Superior temporal gyrus (tissue), 1 donor: ENCODE data around the gene HOXC4.
"Not testable (repeated sequence)": the region's sequence is repeated elsewhere in the genome, so short reads cannot be mapped to it uniquely, and the experiment has no call there.

Experiments
- DNase-seq: peaks from one replicate; pipeline ENCODE4 v3.0.0-alpha.2; 2016; ENCODE audit errors: extremely low spot score

The HOXC4 gene

GRCh38 chr12:54041097-54041690 is 12.4 kb upstream of the HOXC4 start:
- DNase-seq: no peak

GRCh38 chr12:54042033-54042432 is 11.6 kb upstream of the HOXC4 start:
- DNase-seq: not testable (repeated sequence)

- DNase-seq: no peak
These were observed 10.4 kb upstream of the HOXC4 start for GRCh38 chr12:54042970-54043853.

- DNase-seq: no peak
These were observed 9.1 kb upstream of the HOXC4 start for GRCh38 chr12:54044425-54045103.

GRCh38 chr12:54045401-54045800 is 8.2 kb upstream of the HOXC4 start:
- no peak for DNase-seq

- no peak for DNase-seq
These were observed 7.6 kb upstream of the HOXC4 start for GRCh38 chr12:54045868-54046521.

- no peak for DNase-seq
These were observed 6.9 kb upstream of the HOXC4 start for GRCh38 chr12:54046809-54047159.

GRCh38 chr12:54047160-54047963 is 6.3 kb upstream of the HOXC4 start:
- DNase-seq: no peak

GRCh38 chr12:54047964-54048303 is 5.7 kb upstream of the HOXC4 start:
- no peak for DNase-seq

GRCh38 chr12:54048406-54049093 is 5.1 kb upstream of the HOXC4 start:
- DNase-seq: no peak

- no peak for DNase-seq
These were observed 4.5 kb upstream of the HOXC4 start for GRCh38 chr12:54049108-54049507.

GRCh38 chr12:54050482-54050810 is 3.2 kb upstream of the HOXC4 start:
- no peak for DNase-seq

- DNase-seq: no peak
These were observed 2.4 kb upstream of the HOXC4 start for GRCh38 chr12:54051026-54051842.

GRCh38 chr12:54051874-54052437 is 1.7 kb upstream of the HOXC4 start:
- no peak for DNase-seq

GRCh38 chr12:54052438-54053002 is 1.1 kb upstream of the HOXC4 start:
- DNase-seq: no peak

GRCh38 chr12:54053003-54053750 is 458 bp upstream of the HOXC4 start:
- DNase-seq: no peak

GRCh38 chr12:54054742-54055194 is 1.1 kb downstream of the HOXC4 start:
- DNase-seq: no peak

- DNase-seq: no peak
These were observed 1.9 kb downstream of the HOXC4 start for GRCh38 chr12:54055552-54055951.

GRCh38 chr12:54056110-54056509 is 2.5 kb downstream of the HOXC4 start:
- DNase-seq: no peak
